Measurements from ENCODE around the gene TRPC4. TPM values are rescaled to one million over a fixed set of nuclear protein-coding genes. Genes with fewer than 3 reads are reported as not detected.

The TRPC4 gene
- total RNA-seq, 1 donor from 2014 or later: 0.19 TPM

- Histone ChIP-seq H3K27ac (replicated peaks) (no peak overlapping the region), H3K9me3 (replicated peaks) (no peaks in the 10 kb centered on the region), H3K36me3 (no peaks in the 10 kb centered on the region), H3K27me3 (ENCODE audit: low read depth) (no peaks in the 10 kb centered on the region), H3K4me1 (no peaks in the 10 kb centered on the region), H3K4me3 (no peak overlapping the region)
- no peak for TF ChIP-seq CTCF (IDR thresholded peaks at IDR 0.05; ENCODE audit: borderline replicate concordance)
- intact Hi-C loops (cut with micrococcal nuclease): no loop called here
- no peak for DNase-seq
Measured at GRCh38 chr13:37632294-37632693, 237.3 kb downstream of the TRPC4 start.

GRCh38 chr13:37627428-37627827, 242.1 kb downstream of the TRPC4 start:
- intact Hi-C loops (cut with micrococcal nuclease): no loop called here

GRCh38 chr13:37621811-37622361, 247.7 kb downstream of the TRPC4 start:
- Histone ChIP-seq H3K4me3 (no peak overlapping the region), H3K9me3 (replicated peaks) (no peaks in the 10 kb centered on the region), H3K4me1 (no peaks in the 10 kb centered on the region), H3K27ac (replicated peaks) (no peak overlapping the region), H3K27me3 (ENCODE audit: low read depth) (no peaks in the 10 kb centered on the region), H3K36me3 (no peaks in the 10 kb centered on the region)
- intact Hi-C loops (cut with micrococcal nuclease): no loop called here
- DNase-seq: no peak
- no peak for TF ChIP-seq CTCF (IDR thresholded peaks at IDR 0.05; ENCODE audit: borderline replicate concordance)

More at GRCh38 chr13:37627428-37627827, 242.1 kb downstream of the TRPC4 start:
- no peak for DNase-seq
- no peaks in the 10 kb centered on the region for H3K27me3 ChIP-seq (ENCODE audit: low read depth)
- H3K36me3 ChIP-seq: no peaks in the 10 kb centered on the region
- no peaks in the 10 kb centered on the region for H3K4me1 ChIP-seq
- no peak for TF ChIP-seq CTCF (IDR thresholded peaks at IDR 0.05; ENCODE audit: borderline replicate concordance)
- no peak overlapping the region for H3K4me3 ChIP-seq
- no peaks in the 10 kb centered on the region for H3K9me3 ChIP-seq (replicated peaks)
- H3K27ac ChIP-seq (replicated peaks): no peak overlapping the region

- Histone ChIP-seq H3K9me3 (replicated peaks) (no peaks in the 10 kb centered on the region), H3K4me3 (no peak overlapping the region), H3K27me3 (ENCODE audit: low read depth) (no peaks in the 10 kb centered on the region), H3K36me3 (no peaks in the 10 kb centered on the region), H3K27ac (replicated peaks) (no peak overlapping the region), H3K4me1 (no peaks in the 10 kb centered on the region)
- DNase-seq: no peak
- TF ChIP-seq CTCF (IDR thresholded peaks at IDR 0.05; ENCODE audit: borderline replicate concordance): no peak
- intact Hi-C loops (cut with micrococcal nuclease): no loop called here
Measured at GRCh38 chr13:37618554-37618953, 251.0 kb downstream of the TRPC4 start.

GRCh38 chr13:37617173-37617572, 252.4 kb downstream of the TRPC4 start:
- H3K36me3 ChIP-seq: no peaks in the 10 kb centered on the region
- no peaks in the 10 kb centered on the region for H3K4me1 ChIP-seq
- H3K9me3 ChIP-seq (replicated peaks): no peaks in the 10 kb centered on the region
- no peak for DNase-seq
- no peak overlapping the region for H3K4me3 ChIP-seq
- H3K27ac ChIP-seq (replicated peaks): no peak overlapping the region
- no peak for TF ChIP-seq CTCF (IDR thresholded peaks at IDR 0.05; ENCODE audit: borderline replicate concordance)
- H3K27me3 ChIP-seq (ENCODE audit: low read depth): no peaks in the 10 kb centered on the region
- intact Hi-C loops (cut with micrococcal nuclease): no loop called here
